Thoracic aorta (tissue), 2 donors: ENCODE measurements around the gene CD69. TPM values are rescaled to one million over a fixed set of nuclear protein-coding genes. Genes with fewer than 3 reads are reported as not detected.

Experiments used
- ATAC-seq: fragments of 150-250 bp; one replicate; pipeline ENCODE4 v1.8.0; 2017; ENCODE audit warnings: low read depth; ENCODE audit not compliant: insufficient number of reproducible peaks, low FRiP score
- DNase-seq: peaks from one replicate; pipeline ENCODE4 v3.0.0-alpha.2; 2020; ENCODE audit warnings: low spot score
- H3K27ac ChIP-seq, 2 donors: fragments of 200-600 bp; sonication (generic); 1 replicate in 1 of 2; 2 replicates in 1 of 2; pipeline ENCODE4 v1.5.1; 2016; ENCODE audit warnings: mild to moderate bottlenecking in 2 of 2, moderate library complexity in 2 of 2
- H3K27me3 ChIP-seq: fragments of 200-600 bp; sonication (generic); replicated peaks from 2 replicates; pipeline ENCODE4 v1.6.0; 2016; ENCODE audit warnings: mild to moderate bottlenecking; ENCODE audit not compliant: insufficient read depth
- H3K36me3 ChIP-seq: fragments of 200-600 bp; sonication (generic); one replicate; pipeline ENCODE4 v1.5.1; 2016
- H3K4me1 ChIP-seq, 2 donors: fragments of 200-600 bp; sonication (generic); 1 replicate in 1 of 2; 2 replicates in 1 of 2; pipeline versions ENCODE4 v1.5.1 to v1.6.0; 2016; ENCODE audit warnings: low read depth in 2 of 2, mild to moderate bottlenecking in 1 of 2; ENCODE audit not compliant: control insufficient read depth in 1 of 2
- H3K4me3 ChIP-seq: fragments of 200-600 bp; sonication (generic); 2 replicates; pipeline ENCODE4 v1.5.1; 2016; ENCODE audit warnings: mild to moderate bottlenecking
- H3K9me3 ChIP-seq: fragments of 200-600 bp; sonication (generic); 2 replicates; pipeline ENCODE4 v1.5.1; 2016
- total RNA-seq, 2 donors: library from RNA; depleted of rRNA; stranded (reverse); fragments of >200 nt; gene quantifications; one replicate each; pipeline versions ENCODE4 v1.1.0 to v1.2.3, GENCODE V29; 2016
- TF ChIP-seq, protein P1 (sequence below): fragments of 200-600 bp; sonication (generic); IDR thresholded peaks from one replicate; pipeline ENCODE4 v1.5.1; 2019; ENCODE audit warnings: antibody characterized with exemption

The CD69 gene
- total RNA-seq, 2 donors from 2014 or later, result 5.8 to 40.3 TPM

DNA sequence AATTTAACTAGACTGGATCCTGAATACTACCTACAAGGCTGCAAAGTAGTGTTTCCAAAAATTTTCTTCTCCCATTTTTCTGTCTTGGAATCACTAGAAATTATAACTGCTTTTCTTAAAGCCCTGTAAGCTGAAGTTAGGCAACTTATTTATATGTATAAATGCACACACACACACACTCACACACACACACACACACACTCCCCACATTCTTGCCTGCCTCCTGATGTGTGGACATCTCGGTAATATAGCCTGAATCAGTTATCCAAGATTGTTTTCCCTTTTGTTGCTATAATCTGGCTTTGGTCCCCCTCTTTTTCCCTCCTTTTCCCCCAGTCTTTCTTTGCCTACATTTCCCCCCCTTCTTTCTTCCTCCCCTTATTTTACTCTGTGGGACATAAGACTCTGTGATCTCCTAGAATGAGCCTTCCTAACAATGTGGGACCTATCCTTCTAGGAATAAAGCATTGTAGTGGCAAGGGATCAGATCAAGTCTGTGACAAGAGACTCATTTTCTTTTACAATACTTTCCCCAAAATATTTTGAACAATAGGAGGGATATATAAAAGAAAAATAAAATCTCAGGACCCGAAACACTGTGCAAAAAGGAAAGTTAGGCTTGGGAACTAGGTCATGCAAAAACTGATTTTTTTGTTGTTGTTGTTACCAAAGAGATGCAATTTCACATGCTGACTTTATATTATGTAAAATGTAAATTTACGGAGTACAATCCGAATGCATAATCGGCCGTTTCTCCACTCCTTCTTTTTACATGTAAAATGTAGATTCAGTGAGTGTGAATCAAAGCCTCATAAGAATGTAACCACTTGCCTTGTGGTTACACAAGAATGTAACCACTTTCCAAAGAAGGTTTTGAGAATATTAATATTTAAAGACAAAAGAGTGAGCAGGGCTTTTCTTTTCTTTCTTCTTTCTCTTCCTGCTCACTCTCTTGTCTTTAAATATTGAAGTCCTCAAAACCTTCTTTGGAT lies 26.3 kb upstream of the CD69 start:
- H3K36me3 ChIP-seq, result no peaks in the 10 kb centered on the region
- ATAC-seq (no peak), DNase-seq (no peak)
- H3K9me3 ChIP-seq, result no peaks in the 10 kb centered on the region
- H3K27ac ChIP-seq, result no peak overlapping the region
- H3K4me1 ChIP-seq, result no peaks in the 10 kb centered on the region
- no peaks in the 10 kb centered on the region for H3K27me3 ChIP-seq
- no peak overlapping the region for H3K4me3 ChIP-seq
- TF ChIP-seq, protein P1, sequence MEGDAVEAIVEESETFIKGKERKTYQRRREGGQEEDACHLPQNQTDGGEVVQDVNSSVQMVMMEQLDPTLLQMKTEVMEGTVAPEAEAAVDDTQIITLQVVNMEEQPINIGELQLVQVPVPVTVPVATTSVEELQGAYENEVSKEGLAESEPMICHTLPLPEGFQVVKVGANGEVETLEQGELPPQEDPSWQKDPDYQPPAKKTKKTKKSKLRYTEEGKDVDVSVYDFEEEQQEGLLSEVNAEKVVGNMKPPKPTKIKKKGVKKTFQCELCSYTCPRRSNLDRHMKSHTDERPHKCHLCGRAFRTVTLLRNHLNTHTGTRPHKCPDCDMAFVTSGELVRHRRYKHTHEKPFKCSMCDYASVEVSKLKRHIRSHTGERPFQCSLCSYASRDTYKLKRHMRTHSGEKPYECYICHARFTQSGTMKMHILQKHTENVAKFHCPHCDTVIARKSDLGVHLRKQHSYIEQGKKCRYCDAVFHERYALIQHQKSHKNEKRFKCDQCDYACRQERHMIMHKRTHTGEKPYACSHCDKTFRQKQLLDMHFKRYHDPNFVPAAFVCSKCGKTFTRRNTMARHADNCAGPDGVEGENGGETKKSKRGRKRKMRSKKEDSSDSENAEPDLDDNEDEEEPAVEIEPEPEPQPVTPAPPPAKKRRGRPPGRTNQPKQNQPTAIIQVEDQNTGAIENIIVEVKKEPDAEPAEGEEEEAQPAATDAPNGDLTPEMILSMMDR, result no peak

DNA sequence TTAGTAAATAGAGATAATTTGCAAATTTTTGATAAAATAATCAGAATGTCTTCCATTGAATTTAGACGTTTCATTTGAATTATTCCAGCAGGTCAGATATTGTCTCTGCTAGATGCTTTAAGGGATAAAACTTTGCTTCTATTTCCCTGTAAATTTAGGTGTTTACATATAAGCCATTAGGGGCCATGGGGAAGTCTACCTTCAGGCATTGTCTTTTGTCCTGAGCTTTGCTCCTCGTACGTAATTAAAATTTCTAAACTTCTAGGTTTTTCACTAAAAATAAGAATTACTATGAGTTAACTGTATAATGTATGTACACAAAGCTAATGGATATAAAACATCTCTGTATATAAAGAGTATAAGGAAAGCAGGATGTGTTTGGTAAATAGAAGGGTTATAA lies 24.1 kb upstream of the CD69 start:
- no peak for DNase-seq
- ATAC-seq, result no peak
- Histone ChIP-seq H3K27me3 (no peaks in the 10 kb centered on the region), H3K4me3 (no peak overlapping the region), H3K27ac (no peak overlapping the region), H3K4me1 (no peaks in the 10 kb centered on the region), H3K36me3 (no peaks in the 10 kb centered on the region), H3K9me3 (no peaks in the 10 kb centered on the region)
- TF ChIP-seq, protein P1, result no peak

DNA sequence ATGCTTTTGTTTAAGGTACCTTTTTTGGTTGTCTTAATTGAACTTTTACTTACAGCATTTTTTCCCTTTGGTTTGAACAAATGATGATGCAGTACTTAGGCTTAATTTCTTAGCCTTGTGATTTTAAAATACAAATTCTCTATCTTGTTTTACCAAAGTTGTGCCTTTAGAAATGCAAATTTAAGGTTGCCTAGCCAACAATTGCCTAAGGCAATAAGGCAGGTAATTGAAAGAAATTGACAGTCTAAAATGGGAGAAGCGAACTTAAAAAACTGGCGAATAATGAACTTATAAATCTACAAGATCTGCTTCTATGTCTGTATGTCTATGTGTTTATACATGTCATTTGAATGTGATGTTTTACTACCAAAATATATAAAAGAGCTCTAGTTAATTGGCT lies 23.6 kb upstream of the CD69 start:
- Histone ChIP-seq H3K27ac (no peak overlapping the region), H3K36me3 (no peaks in the 10 kb centered on the region), H3K4me1 (no peaks in the 10 kb centered on the region), H3K27me3 (no peaks in the 10 kb centered on the region), H3K4me3 (no peak overlapping the region), H3K9me3 (no peaks in the 10 kb centered on the region)
- TF ChIP-seq, protein P1, result no peak
- DNase-seq, result no peak
- ATAC-seq, result no peak

DNA sequence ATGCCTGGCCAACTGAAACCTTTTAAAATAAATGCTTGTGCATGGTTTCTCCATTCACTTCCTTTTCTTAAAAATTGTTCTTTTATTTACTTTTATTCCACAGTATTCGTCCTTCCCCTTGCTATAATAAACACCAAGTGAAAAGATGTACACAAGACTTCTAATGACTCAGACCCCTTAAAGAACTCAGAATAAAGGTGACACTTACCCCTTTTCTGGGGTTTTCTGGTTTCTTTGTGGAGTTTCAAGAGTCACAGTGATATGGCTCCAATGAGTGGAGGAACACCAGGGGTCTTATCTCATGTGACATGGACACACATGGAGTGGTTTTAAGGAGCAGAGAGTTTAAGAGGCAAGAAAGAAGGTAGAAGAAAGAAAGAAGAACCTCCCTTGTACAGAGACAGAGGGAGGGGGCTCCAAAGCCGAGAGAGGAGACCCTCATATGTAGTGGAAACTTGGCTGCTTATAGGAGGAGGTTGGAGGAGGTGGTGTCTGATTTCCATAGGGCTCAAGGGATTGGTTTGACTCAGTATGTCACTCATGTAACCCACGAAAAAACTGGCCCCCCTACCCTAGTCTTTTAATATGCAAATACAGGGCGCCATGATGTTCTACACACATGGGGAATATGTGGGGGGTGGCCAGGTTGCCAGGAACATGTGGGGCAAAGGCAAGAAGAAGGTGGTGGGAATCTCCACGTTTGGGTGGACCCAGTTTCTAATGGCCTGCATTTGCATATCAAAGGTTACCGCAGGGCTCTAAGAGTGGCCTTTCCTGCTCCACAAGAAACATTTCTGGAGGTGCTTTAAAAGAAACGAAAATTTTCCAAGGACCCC lies 22.1 kb upstream of the CD69 start:
- H3K4me3 ChIP-seq, result no peak overlapping the region

More for the DNA sequence above, 22.1 kb upstream of the CD69 start:
- no peaks in the 10 kb centered on the region for H3K27me3 ChIP-seq
- ATAC-seq (no peak), DNase-seq (no peak)
- no peak overlapping the region for H3K27ac ChIP-seq
- no peaks in the 10 kb centered on the region for H3K36me3 ChIP-seq
- TF ChIP-seq, protein P1, result no peak
- no peaks in the 10 kb centered on the region for H3K9me3 ChIP-seq
- no peaks in the 10 kb centered on the region for H3K4me1 ChIP-seq
